ENCODE results near the gene LY6G5B.
A peak's percentile ranks its signal among the peaks of the same experiment; 100 is the strongest.

The LY6G5B gene

DNA sequence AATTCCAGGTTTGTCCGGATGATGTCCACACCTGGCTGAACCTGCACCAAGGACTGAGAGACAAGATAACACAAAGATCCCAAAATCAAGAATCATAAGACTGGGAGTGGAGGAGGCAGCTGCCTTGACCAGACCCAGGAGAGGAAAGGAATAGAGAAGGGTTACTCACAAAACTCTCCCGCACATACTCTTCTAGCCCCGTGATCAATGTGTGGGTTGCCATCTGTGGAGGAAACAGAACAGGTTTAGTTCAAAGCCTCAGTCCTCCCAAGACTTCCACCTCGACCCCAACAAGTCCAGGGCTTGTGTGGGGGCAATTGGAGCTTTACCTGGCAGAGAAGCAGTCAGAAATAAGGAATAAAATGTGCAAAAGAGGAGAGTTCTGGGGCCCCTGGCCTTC lies 28.4 kb upstream of the LY6G5B start:
- DNase-seq, result no peak

DNA sequence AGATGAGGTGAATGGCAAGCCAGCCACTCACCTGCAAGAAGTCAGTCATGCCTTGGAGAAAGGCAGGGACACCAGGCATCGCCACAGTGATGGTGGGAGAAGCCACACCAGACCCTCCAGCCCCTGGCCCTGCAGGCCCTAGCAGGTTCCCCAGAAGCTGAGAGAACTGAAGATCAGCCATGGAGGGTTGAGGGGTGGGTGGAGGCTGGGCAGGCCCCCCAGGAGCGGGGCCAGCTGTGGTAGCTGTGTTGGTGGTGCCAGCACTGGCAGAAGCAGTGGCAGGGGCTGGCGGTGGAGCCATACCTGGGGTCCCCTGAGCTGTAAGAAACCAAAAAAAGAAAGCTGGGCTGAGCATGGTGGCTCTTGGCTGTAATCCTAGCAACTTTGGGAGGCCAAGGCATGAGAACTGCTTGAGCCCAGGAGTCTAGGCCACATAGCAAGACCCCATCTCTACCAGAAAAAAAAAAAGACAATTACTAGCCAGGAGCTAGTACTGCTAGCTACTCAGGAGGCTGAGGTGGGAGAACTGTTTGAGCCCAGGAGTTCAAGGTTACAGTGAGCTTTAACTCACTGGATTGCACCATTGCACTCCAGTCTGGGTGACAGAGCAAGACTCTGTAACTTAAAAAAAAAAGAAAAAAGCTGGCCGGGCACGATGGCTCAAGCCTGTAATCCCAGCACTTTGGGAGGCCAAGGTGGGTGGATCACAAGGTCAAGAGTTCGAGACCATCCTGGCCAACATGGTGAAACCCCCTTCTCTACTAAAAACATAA lies 26.8 kb upstream of the LY6G5B start:
- no peak for DNase-seq

DNA sequence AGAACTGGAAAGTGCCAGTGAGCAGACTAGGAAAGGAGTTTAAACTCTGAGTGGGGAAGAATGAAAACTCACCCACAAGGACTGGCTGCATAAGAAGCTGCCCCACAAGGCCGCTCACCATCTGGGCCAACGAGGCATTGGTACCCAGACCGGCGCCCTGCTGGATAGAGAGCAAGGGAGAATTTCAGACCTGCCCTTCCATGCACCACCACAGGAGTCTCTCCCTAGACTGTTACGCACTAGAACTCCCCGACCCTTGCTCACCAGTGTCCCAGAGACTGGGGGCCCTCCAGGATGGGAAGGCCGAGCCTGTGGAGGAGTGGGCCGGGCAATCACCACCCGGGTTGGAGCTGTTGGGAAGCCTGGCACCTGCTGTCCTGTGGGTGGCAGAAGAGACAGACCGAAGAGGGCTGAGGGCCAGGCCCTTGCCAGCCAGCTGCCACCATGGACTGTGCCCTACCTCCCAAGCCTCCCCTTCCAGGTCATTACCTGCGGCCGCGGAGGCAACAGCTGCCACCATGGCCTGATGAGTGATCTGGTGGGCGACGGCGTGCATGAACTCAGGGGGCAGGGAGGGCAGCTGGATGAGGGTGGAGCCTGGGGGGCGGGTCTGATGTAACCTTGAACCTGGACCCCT lies 25.8 kb upstream of the LY6G5B start:
- DNase-seq, result no peak

DNA sequence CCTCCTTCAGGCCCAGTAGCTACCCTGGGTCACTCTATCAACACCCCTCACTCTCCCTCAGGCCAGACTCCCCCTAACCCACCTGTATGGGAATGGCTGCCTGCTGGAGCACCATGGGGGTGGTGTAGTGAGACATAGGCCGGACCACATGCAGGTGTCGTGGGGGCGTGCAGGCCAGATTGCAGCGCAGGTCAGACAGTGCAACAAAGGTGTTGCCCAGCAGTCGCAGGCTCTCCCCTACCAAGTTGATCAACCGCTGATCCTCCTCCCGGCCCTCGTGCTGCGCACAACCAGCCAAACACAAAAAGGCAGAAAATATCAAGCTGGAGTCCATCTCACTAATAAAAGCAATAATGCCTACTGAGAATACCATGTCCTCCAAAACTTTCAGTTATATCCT lies 24.5 kb upstream of the LY6G5B start:
- DNase-seq, result no peak

DNA sequence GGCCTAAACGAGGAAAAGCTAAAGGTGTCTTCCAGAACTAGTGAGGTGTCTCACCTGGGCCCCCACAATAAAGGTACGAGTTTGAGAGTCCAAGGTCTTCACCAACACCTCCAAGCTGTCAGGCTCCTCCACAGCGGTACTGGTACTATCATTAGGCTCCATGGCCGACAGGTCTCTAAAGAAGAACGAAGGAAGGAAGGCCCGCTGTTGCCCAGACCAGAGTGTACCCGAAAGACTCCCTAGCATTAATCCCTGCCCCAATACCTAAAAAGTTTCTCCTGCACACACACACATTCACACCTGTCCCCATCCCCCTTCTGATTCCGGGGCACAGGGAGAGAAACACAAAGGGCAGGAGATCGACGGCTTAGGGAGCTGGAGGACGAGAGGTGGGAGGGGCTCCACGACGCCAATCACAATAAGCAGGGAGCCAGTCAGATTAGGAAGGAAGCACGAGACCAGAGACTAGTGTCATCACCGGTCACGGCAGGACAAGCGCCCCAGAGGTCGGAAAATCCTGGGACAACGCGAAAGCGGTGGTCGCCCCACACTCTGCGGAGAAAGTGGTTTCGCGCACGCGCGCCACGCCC lies 18.1 kb upstream of the LY6G5B start:
- DNase-seq, result peak; percentile 46

DNA sequence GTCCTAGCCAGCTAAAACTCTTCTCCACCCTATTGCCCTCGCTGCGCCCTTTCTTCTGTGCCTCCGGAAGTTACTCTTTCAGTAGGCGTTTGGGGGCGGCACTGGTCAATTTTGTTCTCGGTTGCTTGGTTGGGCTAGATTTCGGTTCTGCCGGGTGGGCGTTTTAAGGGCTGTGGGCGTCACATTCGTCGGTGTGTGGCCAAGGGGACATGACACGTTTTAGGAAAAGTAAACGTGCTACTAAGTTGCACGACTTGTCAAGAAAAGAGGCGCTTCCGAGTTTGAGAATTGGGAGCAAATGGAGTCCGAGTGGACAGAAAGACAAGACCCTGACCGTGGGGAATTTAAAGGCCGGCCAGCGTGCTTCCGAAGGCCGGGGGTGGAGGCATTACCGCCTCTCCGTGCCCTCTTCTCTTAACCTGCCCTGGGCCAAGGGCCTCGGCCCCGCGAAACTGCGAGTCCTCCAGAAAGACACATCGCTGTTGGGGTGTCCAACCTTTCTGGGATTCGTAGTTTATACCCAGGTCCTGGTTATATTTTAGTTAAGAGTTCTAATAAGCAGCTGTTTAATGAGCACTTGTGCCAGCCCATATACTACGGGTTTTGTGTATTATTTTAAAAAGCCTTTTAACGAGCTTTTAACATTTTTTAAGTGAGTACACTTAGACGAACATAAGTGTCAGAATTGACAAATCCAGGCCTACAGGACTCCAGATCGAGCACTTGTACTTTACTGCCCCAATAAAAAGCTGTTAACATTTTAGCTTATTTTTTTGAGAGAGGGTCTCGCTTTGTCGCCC lies 16.7 kb upstream of the LY6G5B start:
- peak; percentile 96 for DNase-seq

DNA sequence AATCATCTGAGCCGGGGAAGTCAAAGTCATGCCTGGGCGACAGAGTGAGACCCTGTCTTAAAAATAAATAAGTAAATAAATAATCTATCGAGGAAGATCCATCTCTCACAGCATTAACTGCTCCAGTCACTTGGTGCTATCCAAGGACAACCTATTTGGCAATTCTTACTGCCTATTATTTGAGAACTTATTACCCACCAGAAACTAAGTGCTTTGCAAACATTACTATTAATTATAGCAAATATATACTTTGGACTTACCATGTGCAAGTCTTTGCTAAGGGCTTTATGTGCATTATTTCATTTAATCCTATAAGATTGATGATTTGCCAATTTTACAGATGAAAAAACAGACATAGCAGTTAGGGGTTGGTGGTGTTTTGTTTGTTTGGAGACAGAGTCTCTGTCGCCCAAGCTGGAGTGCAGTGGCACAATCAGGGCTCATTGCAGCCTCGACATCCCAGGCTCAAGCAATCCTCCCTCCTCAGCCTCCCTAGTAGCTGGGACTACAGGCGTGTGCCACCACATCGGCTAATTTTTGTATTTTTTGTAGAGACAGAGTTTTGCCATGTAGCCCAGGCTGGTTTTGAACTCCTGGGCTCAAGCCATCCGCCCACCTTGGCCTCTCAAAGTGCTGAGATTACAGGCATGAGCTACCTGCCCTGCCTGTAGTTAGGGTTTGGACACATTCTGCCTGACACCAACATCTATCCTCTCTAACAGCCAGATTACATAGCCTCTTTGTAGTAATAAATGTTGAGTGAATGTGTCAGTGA lies 15.0 kb upstream of the LY6G5B start:
- no peak for DNase-seq

DNA sequence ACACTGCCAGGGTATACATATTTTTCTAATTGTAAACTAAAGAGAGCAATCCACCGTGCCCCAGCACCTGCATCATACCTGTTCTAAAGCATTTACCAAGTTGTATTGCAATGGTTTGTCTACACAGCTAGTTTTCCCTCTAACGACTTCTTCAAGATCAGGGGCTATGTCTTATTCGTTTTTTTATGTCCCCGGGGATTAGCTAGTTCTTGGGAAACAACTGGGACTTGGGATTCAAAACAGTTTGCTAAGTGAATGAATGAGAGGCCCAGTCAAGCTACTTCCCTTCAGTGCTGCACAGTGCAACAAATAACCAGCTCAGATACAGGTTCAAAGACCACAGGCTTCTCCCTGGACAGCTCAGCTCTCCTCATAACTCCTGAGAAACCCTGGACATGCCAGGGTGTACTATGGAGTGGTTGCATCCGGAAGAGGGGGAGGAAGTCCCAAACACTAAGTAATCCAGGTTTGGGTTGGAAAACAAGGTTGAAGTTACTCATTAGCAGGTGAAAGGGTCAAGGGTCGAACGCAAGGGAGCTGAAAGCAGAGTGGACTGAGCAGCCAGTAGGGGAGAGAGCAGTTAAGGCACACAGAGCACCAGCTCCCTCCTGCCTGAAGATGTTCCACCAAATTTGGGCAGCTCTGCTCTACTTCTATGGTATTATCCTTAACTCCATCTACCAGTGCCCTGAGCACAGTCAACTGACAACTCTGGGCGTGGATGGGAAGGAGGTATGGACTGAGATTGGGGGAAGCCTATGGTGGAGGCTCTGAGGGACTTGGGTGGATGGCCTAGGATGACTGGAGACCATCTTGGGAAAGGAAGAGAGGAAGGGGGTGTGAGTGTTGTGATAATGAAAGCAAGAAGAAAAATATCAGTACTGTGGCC lies 14.2 kb upstream of the LY6G5B start, which contains the start of gene APOM:
APOM (plus strand) TSS at position 546 of the 889 bp plus-strand sequence; CDS start at position 619, 73 bp downstream.
- DNase-seq, result no peak

DNA sequence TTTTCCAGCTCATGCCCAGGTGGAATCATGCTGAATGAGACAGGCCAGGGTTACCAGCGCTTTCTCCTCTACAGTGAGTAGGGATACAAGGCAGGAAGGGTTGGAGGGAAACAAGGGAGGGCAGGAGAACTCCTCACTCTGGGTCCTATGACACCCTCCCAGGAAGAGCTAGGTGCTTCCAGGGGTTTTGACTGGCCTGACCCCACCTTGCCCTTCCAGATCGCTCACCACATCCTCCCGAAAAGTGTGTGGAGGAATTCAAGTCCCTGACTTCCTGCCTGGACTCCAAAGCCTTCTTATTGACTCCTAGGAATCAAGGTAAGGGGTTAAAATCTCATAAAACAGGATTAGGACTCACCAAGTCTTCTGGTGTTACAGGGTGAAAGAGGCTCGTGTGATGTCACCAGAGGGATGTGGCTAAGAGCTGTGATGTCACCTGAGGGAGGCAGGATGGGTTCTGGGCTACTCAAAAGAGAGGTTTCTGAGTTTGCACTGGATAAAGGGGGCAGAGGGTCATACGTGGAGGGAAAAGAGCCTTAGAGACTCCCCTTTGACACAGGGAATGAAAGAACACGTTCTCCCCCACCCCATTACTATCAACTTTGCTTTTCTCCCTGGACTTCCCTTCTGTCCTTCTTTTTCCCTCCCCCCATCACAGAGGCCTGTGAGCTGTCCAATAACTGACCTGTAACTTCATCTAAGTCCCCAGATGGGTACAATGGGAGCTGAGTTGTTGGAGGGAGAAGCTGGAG lies 12.2 kb upstream of the LY6G5B start:
- no peak for DNase-seq

DNA sequence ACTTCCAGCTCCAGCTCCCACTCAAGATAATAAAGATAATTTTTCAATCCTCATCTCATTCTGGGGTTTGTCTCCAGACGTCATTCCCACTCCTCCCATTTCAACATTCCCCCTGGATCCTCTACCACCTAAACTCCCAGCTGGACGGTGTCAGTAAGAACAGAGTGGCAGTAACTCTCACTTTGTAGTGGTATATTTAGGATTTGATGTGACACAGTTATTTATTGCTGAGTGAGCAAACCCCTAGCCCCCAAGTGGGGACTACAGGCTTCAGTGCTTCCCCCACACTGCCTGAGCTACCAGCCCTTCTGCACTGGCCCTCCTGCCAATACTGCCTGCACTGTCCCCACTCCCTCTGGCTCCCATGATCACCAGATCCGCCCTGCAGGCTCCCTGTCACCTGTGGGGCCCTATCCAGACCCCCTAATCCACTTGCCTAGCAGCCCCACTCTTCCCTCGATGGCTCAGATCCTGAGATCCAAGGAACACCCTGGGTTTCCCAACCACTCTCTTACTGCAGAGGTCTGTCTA lies 11.6 kb upstream of the LY6G5B start:
- no peak for DNase-seq

DNA sequence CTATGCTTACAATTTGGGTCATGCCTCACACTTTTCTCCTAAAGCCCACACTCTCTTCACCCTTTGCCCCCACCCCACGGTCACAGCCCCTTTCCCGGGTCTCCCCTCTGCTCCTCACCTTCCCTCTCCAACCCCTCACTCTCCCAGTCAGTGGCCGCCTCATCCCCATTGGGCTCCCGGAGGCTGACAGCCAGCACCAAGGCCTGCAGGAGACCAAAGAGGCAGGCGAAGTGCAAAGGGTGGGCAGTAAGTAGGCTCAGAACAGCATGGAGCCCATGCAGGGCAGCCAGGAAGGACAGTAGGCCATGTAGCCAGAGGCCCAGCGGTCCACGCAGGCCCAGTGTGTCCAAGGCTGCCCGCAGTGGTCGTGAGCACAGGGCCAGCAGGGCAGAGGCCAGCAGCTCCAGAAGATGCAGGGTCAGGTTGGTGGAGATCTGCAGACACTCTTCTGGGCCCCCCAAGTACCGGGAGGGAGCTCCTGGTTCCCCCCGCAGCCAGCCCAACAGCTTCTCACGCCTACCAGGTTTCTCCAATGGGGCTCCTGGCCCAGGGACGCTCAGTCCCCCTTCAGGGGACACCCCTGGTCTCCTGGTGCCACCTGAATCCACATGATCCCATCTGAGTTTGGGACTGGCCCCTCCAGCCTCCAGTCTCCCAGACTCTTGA lies 10.7 kb upstream of the LY6G5B start:
- DNase-seq, result no peak

DNA sequence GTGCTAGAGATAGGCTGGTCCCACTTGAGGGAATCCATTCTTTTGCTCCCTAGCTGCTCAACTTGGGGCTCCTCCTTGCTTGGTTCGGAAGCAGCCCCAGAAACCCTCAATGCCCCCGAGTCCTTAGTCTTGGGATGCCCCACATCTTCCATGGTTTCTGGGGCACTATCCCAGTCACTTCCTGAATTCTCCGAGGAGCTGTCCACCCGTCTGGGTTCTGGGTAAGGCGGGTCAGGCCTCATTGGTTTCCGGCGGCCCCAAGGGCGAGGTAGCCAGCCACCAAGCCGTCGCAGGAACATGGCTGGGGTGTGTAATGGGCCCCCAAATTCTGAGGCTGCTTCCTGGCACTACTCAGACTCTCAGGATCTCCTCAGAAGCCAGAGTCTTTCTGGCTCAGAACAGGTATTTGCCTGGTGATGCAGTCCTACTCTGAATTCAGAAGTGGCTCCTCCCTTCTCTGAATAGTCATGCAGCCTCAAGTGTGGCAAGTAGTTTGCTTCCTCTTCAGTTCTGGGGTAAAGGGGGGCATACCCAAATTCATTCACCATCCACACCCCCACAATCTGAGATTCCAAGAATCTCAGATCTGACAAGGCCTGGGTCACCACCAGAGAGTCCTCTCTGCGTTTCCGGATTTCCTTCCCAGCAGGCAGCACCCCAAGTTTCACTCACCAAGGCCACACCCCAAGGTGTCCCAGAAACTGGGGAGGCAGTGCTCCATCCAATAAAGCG lies 10.0 kb upstream of the LY6G5B start:
- no peak for DNase-seq

DNA sequence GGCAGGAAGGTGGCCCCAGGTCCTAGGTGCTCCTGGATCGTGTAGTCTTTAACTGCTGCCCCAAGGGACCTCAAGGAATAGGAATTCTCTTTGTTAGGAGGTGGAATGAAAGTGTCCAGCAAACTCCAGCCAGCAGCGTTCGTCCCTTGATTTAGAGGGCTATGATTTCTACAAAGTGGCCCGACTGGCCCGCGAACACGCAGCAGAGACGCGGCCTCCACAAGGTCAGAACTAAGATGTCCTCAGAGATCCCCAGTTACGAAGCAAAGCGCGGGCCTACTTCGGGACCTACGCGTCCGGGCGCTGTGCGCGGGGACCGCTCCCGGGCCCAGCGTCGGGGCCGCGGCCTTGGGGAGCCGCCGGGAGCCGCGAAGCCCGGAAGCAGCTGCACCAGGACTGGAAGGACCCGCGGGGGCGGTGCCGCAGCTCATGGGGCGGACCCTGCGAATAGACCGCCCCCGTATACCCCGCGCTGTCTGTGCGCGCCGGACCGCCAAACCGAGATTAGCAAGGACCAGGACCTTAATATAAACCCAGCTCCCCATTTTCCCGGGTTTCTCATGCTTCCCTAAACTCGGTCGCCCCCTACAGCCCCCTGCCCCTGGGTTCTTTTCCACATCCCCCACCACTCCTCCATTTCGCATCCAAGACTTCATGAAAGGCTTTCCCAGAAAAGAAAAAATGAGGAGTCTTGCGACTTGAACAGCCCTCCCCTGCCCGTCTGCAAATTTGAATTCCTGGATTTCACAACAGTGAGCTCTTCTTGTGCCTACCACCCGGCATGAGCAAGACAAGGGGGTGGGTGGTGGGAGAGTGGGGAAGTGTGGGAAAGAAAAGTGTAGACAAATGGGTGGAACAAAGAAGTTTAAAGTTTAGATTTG lies 9.2 kb upstream of the LY6G5B start, which contains the start of gene C6orf47:
C6orf47 (minus strand) TSS at position 398 of the 881 bp plus-strand sequence. CDS start 831 bp downstream, outside the sequence.
- DNase-seq, result peak; percentile 56

DNA sequence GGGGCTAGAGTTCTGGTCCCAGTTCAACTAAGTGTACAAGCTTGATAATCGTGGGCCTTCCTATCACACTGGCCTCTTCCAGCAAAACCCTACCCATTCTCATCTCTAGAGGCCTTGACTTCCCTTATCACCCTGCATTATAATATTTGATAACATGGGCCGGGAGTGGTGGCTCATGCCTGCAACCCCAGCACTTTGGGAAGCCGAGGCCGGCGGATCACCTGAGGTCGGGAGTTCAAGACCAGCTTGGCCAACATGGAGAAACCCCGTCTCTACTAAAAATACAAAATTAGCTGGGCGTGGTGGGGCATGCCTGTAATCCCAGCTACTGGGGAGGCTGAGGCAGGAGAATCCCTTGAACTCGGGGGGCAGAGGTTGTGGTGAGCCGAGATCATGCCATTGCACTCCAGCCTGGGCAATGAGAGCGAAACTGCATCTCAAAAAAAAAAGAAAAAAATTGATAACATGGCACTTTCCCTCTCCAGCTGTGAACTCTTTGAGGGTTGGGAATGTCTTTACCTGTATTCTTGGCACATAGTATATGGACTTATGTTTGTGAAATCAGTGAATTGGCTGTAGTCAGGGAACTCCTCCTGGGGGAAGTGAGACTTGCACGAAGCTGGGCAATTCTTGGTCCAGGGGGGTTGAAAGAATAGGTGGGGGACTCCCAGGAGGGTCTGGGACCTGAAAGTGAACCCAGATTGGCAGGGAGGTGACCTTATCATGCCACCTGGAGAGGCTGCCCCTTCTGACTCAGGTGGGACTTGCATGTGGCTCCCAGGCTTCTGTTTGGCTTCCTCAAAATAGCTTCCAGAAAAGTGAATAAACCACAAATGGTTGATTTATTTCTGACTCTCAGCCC lies 8.3 kb upstream of the LY6G5B start:
- no peak for DNase-seq

DNA sequence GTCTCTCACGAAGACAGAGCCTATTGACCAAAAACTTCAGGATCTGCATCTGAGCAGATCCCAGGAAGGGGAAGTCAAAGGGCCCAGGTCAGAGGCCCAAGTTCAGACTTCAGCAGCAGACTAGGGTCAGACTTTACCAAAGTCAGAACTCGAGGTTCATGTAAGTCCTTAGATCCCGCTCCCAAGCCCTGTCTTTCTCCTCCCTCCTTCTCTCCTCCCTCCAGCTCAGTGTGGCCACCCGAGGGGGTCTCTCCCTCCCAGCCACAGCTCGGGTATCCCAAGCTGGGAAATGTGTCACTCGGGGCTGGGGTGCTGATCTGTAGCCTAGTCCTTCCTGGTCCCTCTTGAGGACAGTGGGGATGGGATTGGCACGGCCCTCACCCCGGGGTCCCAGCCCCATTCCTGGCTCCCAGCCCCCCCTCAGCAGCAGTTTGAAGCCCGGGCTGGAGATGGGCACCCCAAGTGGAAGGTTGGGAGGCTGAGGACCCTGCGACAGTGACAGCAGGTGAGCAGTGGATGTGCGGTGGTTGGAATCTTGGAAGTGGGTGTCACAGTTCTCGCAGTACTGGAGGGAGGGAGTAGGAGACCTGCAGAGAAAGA lies 7.6 kb upstream of the LY6G5B start:
- no peak for DNase-seq

Measured in NCI-H1092 treated with DMSO at 0.1 percent for 48 hours (cell line).